AG09319 (cell line): ENCODE measurements around the gene CHCHD6.

Experiments
- DNase-seq: peaks from one replicate; pipeline ENCODE4 v3.0.0-alpha.2; 2010; ENCODE audit warnings: low read depth; ENCODE audit errors: extremely low read depth
- CTCF ChIP-seq: IDR thresholded peaks from 2 replicates; pipeline ENCODE4 v1.5.1; 2011; ENCODE audit warnings: low read depth, mild to moderate bottlenecking, inconsistent platforms, low read length, moderate library complexity

Gene CHCHD6

GRCh38 chr3:127002195-127003174 is 298.4 kb downstream of the CHCHD6 start:
- TF ChIP-seq CTCF = peak; percentile 60
- peak; percentile 86 for DNase-seq

GRCh38 chr3:127003175-127003555 is 299.1 kb downstream of the CHCHD6 start:
- TF ChIP-seq CTCF = no peak

GRCh38 chr3:127003601-127004280 is 299.7 kb downstream of the CHCHD6 start:
- TF ChIP-seq CTCF = no peak
- DNase-seq = no peak

More at GRCh38 chr3:127003175-127003555, 299.1 kb downstream of the CHCHD6 start:
- no peak for DNase-seq

- TF ChIP-seq CTCF = no peak
- no peak for DNase-seq
These were observed 300.8 kb downstream of the CHCHD6 start for GRCh38 chr3:127004641-127005397.

- TF ChIP-seq CTCF = no peak
- DNase-seq = no peak
These were observed 301.9 kb downstream of the CHCHD6 start for GRCh38 chr3:127005864-127006500.

- no peak for TF ChIP-seq CTCF
- no peak for DNase-seq
These were observed 302.9 kb downstream of the CHCHD6 start for GRCh38 chr3:127006781-127007436.
